ENCODE data around the gene WWOX.

DNA sequence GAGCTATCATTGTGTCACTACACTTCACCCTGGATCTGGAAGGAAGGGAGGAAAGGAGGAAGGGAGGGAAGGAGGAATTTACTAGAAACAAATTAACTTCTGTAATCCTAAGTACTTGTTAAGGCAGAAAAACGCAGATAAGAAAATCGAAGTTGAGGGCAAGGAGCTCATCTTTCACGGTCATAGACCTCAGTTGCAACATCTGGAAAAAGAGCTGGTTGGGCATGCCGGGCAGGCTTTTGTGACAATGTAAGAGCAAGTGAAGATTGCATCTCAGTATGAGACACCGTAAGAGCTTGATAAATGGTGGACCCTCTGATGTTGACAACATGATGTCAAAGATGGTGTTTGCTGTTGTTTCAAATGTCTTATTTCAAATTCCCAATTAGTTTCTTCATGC lies 779.6 kb downstream of the WWOX start:
- TF ChIP-seq CTCF (IDR thresholded peaks at IDR 0.05) (no peak), POLR2A (IDR thresholded peaks at IDR 0.05) (no peak)

Data from thyroid gland (tissue), 4 donors.